PC-9 (cell line): ENCODE data around the gene ID4. TPM values are rescaled to one million over a fixed set of nuclear protein-coding genes. Genes with fewer than 3 reads are reported as not detected.

Experiments
- BruUV-seq: library from RNA; stranded (reverse); fragments of 400-500 nt; replicated peaks from 2 replicates; lab custom pipeline; 2021; lab: Mats Ljungman, UMichigan
- CTCF ChIA-PET: fragments of 300-600 bp; sonication (Branson Sonifier 250); formaldehyde crosslinking; loops from one replicate; lab custom pipeline; 2022; ENCODE audit warnings: antibody characterized with exemption; lab: Charles Lee
- POLR2A ChIA-PET: fragments of 300-600 bp; sonication (Branson Sonifier 250); formaldehyde crosslinking; loops from one replicate; lab custom pipeline; 2022; ENCODE audit warnings: antibody characterized with exemption; ENCODE audit not compliant: unreplicated experiment; lab: Charles Lee
- DNase-seq, 2 experiments: peaks; one replicate each; pipeline versions ENCODE4 v3.0.0 to v3.0.0-alpha.2; 2015 to 2022; ENCODE audit warnings: mixed read lengths in 1 of 2
- H2AFZ ChIP-seq: fragments of 200-600 bp; sonication (generic); 2 replicates; pipeline ENCODE4 v1.8.1; 2017; ENCODE audit warnings: antibody characterized with exemption
- H3F3A ChIP-seq: fragments of 200-600 bp; sonication (generic); 2 replicates; pipeline ENCODE4 v1.8.1; 2017; ENCODE audit warnings: antibody characterized with exemption, mild to moderate bottlenecking, low read depth; ENCODE audit not compliant: insufficient read depth
- H3K27ac ChIP-seq: fragments of 200-600 bp; sonication (generic); 2 replicates; pipeline ENCODE4 v1.6.1; 2016; ENCODE audit warnings: mixed run types
- H3K27me3 ChIP-seq: fragments of 200-600 bp; sonication (generic); 2 replicates; pipeline ENCODE4 v1.6.1; 2016; ENCODE audit warnings: low read depth, mixed run types; ENCODE audit not compliant: insufficient read depth
- H3K36me3 ChIP-seq: fragments of 200-600 bp; sonication (generic); 2 replicates; pipeline ENCODE4 v1.6.1; 2016; ENCODE audit warnings: low read depth, mixed run types
- H3K4me1 ChIP-seq: fragments of 200-600 bp; sonication (generic); replicated peaks from 2 replicates; pipeline ENCODE4 v1.6.1; 2016; ENCODE audit warnings: mixed run types; ENCODE audit not compliant: insufficient read depth
- H3K4me2 ChIP-seq: fragments of 200-600 bp; sonication (generic); 2 replicates; pipeline ENCODE4 v1.6.1; 2017; ENCODE audit warnings: mixed run types
- H3K4me3 ChIP-seq: fragments of 200-600 bp; sonication (generic); 2 replicates; pipeline ENCODE4 v1.6.1; 2016; ENCODE audit warnings: mixed run types
- H3K79me2 ChIP-seq: fragments of 200-600 bp; sonication (generic); 2 replicates; pipeline ENCODE4 v1.6.1; 2017; ENCODE audit warnings: low read depth, mixed run types
- H3K9me2 ChIP-seq: fragments of 200-600 bp; sonication (generic); 2 replicates; pipeline ENCODE4 v1.8.1; 2017; ENCODE audit warnings: mild to moderate bottlenecking; ENCODE audit not compliant: insufficient read depth
- H3K9me3 ChIP-seq: fragments of 200-600 bp; sonication (generic); 2 replicates; pipeline ENCODE4 v1.8.1; 2016; ENCODE audit warnings: low read depth; ENCODE audit not compliant: insufficient read depth
- H4K20me1 ChIP-seq: fragments of 200-600 bp; sonication (generic); 2 replicates; pipeline ENCODE4 v1.8.1; 2017; ENCODE audit not compliant: insufficient read depth
- EZH2 ChIP-seq: fragments of 200-600 bp; sonication (generic); IDR thresholded peaks from 2 replicates; pipeline ENCODE4 v1.8.0; 2017; ENCODE audit warnings: antibody characterized with exemption, low read depth
- intact Hi-C: fragments of 100-400 bp; cut with micrococcal nuclease; formaldehyde crosslinking; loops from one replicate; pipeline ENCODE4 v1.10.0; 2022; ENCODE audit not compliant: unreplicated experiment
- total RNA-seq: library from RNA; stranded (reverse); gene quantifications from 2 replicates; pipeline ENCODE4 v1.2.3, GENCODE V29; 2021
- TF ChIP-seq, protein P1 (sequence below): fragments of 200-600 bp; sonication (generic); conservative IDR thresholded peaks from 2 replicates; pipeline ENCODE4 v1.6.1; 2017; ENCODE audit warnings: mixed run types, antibody characterized with exemption, mild to moderate bottlenecking, moderate library complexity

Gene ID4
- total RNA-seq, 1 experiment from 2014 or later = 4.4 TPM

DNA sequence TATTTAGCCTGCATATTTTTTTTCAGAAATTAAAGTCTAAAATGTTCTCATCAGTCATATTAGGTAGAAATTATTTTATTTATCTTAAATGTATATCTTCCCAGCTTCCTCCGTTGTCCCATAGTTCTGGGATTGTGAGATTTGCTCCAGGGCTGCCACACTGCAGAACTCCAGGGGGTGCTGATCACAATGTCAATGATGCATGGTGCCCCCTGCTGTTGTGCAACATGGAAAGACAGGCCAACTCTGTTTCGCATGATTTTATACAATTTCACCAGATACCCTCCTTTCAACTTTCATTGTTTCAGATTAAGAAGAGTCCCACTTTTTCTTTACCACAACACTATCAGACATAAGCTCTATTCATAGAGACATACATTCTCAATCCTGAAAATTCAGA is 35.9 kb downstream of the ID4 start:
- CTCF ChIA-PET = no interaction called here

DNA sequence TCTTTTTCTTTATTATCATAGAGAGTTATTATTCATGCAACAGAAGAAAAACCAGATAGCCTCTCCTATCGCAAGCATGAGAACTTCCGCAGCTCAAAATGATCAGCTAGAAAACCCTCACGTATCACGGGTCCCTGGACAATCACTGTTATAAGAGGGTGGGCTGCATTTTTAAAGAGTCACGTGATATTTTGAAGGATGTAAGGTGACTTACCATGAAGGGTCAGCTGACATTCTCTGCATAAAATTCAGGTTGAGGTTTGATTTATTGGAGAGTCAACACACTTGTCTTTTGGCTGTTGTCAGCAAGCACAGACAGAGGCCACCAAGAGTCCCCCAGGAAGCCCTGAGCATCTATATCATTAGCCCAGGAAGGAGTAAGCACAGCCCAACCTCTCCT is 39.5 kb downstream of the ID4 start:
- H3K27me3 ChIP-seq = no peaks in the 10 kb centered on the region
- DNase-seq = no peak
- BruUV-seq = no TSS peak
- no peak for TF ChIP-seq EZH2
- TF ChIP-seq, protein P1, sequence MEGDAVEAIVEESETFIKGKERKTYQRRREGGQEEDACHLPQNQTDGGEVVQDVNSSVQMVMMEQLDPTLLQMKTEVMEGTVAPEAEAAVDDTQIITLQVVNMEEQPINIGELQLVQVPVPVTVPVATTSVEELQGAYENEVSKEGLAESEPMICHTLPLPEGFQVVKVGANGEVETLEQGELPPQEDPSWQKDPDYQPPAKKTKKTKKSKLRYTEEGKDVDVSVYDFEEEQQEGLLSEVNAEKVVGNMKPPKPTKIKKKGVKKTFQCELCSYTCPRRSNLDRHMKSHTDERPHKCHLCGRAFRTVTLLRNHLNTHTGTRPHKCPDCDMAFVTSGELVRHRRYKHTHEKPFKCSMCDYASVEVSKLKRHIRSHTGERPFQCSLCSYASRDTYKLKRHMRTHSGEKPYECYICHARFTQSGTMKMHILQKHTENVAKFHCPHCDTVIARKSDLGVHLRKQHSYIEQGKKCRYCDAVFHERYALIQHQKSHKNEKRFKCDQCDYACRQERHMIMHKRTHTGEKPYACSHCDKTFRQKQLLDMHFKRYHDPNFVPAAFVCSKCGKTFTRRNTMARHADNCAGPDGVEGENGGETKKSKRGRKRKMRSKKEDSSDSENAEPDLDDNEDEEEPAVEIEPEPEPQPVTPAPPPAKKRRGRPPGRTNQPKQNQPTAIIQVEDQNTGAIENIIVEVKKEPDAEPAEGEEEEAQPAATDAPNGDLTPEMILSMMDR = no peak
- no peak overlapping the region for H2AFZ ChIP-seq
- no peaks in the 10 kb centered on the region for H3K9me2 ChIP-seq
- ChIA-PET POLR2A (no interaction called here), CTCF (no interaction called here)
- H3K4me3 ChIP-seq = no peak overlapping the region
- no peaks in the 10 kb centered on the region for H3K36me3 ChIP-seq
- H3K79me2 ChIP-seq = no peaks in the 10 kb centered on the region
- intact Hi-C loops = no loop called here
- H4K20me1 ChIP-seq = no peaks in the 10 kb centered on the region
- H3K4me2 ChIP-seq = no peak overlapping the region
- no peaks in the 10 kb centered on the region for H3K4me1 ChIP-seq
- no peak overlapping the region for H3K27ac ChIP-seq
- H3F3A ChIP-seq = no peaks in the 10 kb centered on the region
- no peaks in the 10 kb centered on the region for H3K9me3 ChIP-seq

More for the DNA sequence above, 35.9 kb downstream of the ID4 start:
- Histone ChIP-seq H4K20me1 (no peaks in the 10 kb centered on the region), H3K9me3 (no peaks in the 10 kb centered on the region), H2AFZ (no peak overlapping the region), H3K27me3 (no peaks in the 10 kb centered on the region), H3K4me3 (no peak overlapping the region), H3K27ac (no peak overlapping the region), H3K4me2 (no peak overlapping the region), H3K79me2 (no peaks in the 10 kb centered on the region), H3K4me1 (no peaks in the 10 kb centered on the region), H3K36me3 (no peaks in the 10 kb centered on the region), H3K9me2 (no peaks in the 10 kb centered on the region), H3F3A (no peaks in the 10 kb centered on the region)
- POLR2A ChIA-PET = no interaction called here
- intact Hi-C loops = no loop called here
- no TSS peak for BruUV-seq
- TF ChIP-seq, protein P1 = 0 out of 2 replicates have a peak, but pooled peaks have one; percentile 15
- TF ChIP-seq EZH2 = no peak
- DNase-seq = no peak

DNA sequence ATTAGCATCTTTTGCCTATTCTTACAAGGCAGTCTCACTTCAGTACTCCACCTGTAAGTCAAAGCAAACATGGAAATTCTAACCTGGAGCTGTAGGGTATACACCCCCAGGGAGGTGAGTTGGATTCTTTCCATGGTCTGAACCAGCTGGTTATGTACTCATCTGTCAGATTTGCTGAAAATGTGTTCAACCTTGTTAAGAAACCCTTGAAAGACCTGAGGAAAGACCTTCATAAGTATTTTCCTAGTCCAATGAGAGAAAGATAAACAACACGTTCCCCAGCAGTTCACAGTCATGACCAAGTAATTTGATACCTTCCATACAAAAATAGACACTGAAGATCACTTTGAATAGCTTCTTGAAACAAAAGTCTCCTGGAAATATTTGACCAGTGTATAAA is 42.5 kb downstream of the ID4 start:
- Histone ChIP-seq H3F3A (no peaks in the 10 kb centered on the region), H3K27me3 (no peaks in the 10 kb centered on the region), H3K4me1 (no peaks in the 10 kb centered on the region), H3K36me3 (no peaks in the 10 kb centered on the region), H3K9me2 (no peaks in the 10 kb centered on the region), H3K4me3 (no peak overlapping the region), H4K20me1 (no peaks in the 10 kb centered on the region), H3K79me2 (no peaks in the 10 kb centered on the region), H3K9me3 (no peaks in the 10 kb centered on the region), H3K27ac (no peak overlapping the region), H2AFZ (no peak overlapping the region), H3K4me2 (no peak overlapping the region)
- no TSS peak for BruUV-seq
- CTCF ChIA-PET = no interaction called here
- peak; percentile 14 to 51 for DNase-seq
- TF ChIP-seq, protein P1 = no peak
- no peak for TF ChIP-seq EZH2
- intact Hi-C loops = no loop called here
- POLR2A ChIA-PET = no interaction called here
